ENCODE measurements around the gene CSNK2B.

- no peak for TF ChIP-seq CTCF (optimal IDR thresholded peaks at IDR 0.05 in 1 of 3, IDR thresholded peaks at IDR 0.05 in 1 of 3, conservative IDR thresholded peaks at IDR 0.05 in 1 of 3; ENCODE audit: extremely low read depth in 1 of 3, insufficient read depth in 2 of 3, low read length in 3 of 3)
- no peak for TF ChIP-seq EZH2 (IDR thresholded peaks at IDR 0.05; ENCODE audit: low read length)
Measured at GRCh38 chr6:31715022-31715958, 49.4 kb downstream of the CSNK2B start, which contains the start of gene LY6G6D.

Data from keratinocyte (primary cell).